RWPE2 (cell line): ENCODE results near the gene RPAP2.
A peak's percentile ranks its signal among the peaks of the same experiment; 100 is the strongest.
"Not testable (repeated sequence)": the region's sequence is repeated elsewhere in the genome, so short reads cannot be mapped to it uniquely, and the experiment has no call there.

Experiments used
- ATAC-seq: fragments of 200-7000 bp; cut with Tn5 transposase; 3 replicates; pipeline ENCODE4 v1.9.1; 2021; ENCODE audit warnings: low read depth
- DNase-seq: peaks from one replicate; pipeline ENCODE4 v3.0.0-alpha.2; 2020; ENCODE audit warnings: low spot score
- H3K27ac ChIP-seq: fragments of 450-650 bp; 2 replicates; pipeline ENCODE4 v1.5.1; 2017; ENCODE audit warnings: mild to moderate bottlenecking; ENCODE audit not compliant: poor library complexity, severe bottlenecking
- H3K27me3 ChIP-seq: fragments of 250-450 bp; sonication (Bioruptor Pico); 2 replicates; pipeline ENCODE4 v1.5.1; 2021; ENCODE audit warnings: mild to moderate bottlenecking, moderate library complexity; ENCODE audit not compliant: insufficient read depth, poor library complexity, severe bottlenecking
- H3K36me3 ChIP-seq: fragments of 250-450 bp; sonication (Bioruptor Pico); 2 replicates; pipeline ENCODE4 v1.5.1; 2020; ENCODE audit warnings: low read depth, mild to moderate bottlenecking, moderate library complexity
- H3K4me1 ChIP-seq: fragments of 250-450 bp; sonication (Bioruptor Pico); 2 replicates; pipeline ENCODE4 v1.5.1; 2021; ENCODE audit warnings: mild to moderate bottlenecking, moderate library complexity; ENCODE audit not compliant: insufficient read depth, poor library complexity, severe bottlenecking
- H3K4me3 ChIP-seq: fragments of 250-450 bp; sonication (Bioruptor Pico); 2 replicates; pipeline ENCODE4 v1.5.1; 2021; ENCODE audit warnings: mild to moderate bottlenecking, moderate library complexity; ENCODE audit not compliant: severe bottlenecking
- H3K9me3 ChIP-seq: fragments of 250-450 bp; sonication (Bioruptor Pico); 2 replicates; pipeline ENCODE4 v1.5.1; 2021; ENCODE audit warnings: mild to moderate bottlenecking, moderate library complexity; ENCODE audit not compliant: severe bottlenecking
- TF ChIP-seq, protein P1 (sequence below): fragments of 450-650 bp; IDR thresholded peaks from one replicate; pipeline ENCODE4 v1.5.1; 2017; ENCODE audit warnings: mild to moderate bottlenecking, moderate library complexity; ENCODE audit not compliant: poor library complexity, severe bottlenecking

The RPAP2 gene

DNA sequence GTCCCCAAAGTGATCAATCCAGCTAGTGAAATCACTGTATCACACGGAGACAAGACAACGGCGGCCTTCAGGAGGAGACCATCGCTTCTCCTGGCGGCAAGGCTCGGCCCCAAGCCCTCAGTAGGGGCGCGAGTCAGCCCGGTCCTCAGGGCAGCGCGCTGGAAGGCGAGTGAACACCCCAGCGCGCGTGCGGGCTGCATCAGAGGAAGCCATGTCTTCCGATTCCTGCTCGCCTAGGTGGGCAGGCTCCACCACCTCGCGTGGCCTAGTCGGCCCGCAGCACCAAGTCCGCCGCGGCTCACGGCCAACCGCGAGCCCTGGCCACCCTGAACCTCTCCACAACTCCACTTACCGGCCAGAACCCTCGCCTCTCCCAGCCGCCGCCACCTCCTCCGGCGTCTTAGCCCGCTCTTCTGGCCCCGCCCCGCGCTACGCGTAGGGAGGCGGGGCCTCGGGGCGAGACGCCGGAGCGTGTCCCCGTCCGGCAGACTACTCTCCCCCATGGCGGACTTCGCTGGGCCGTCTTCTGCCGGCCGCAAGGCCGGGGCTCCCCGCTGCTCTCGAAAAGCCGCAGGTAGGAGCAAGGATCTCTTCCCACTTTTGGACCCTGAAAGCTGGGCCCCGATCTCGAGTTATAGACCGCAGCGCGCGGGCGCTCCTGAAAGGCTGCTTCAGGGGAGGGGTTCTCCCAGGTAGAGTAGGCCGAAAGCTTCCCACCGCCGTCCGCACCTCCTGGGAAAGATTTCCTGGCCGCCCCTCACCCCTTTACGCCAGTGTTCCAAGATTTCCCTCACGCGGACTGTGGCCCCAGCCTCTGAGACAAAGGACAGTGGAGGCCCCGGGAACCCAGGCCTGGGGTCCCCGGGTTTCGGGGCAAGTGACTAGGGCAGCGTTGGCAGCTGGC, at the start of gene RPAP2, which contains the start of gene GLMN:
Gene RPAP2 (plus strand): TSS at position 487 of the 904 bp plus-strand sequence. CDS start 15 bp downstream, at position 502.
Gene GLMN (minus strand): TSS at position 415 of the 904 bp plus-strand sequence. CDS start 988 bp downstream, outside the sequence.
- peaks cover 71% of the 10 kb centered on the region for H3K36me3 ChIP-seq
- no peaks in the 10 kb centered on the region for H3K9me3 ChIP-seq
- H3K27me3 ChIP-seq = no peaks in the 10 kb centered on the region
- H3K4me1 ChIP-seq = peaks cover 18% of the 10 kb centered on the region
- TF ChIP-seq, protein P1, sequence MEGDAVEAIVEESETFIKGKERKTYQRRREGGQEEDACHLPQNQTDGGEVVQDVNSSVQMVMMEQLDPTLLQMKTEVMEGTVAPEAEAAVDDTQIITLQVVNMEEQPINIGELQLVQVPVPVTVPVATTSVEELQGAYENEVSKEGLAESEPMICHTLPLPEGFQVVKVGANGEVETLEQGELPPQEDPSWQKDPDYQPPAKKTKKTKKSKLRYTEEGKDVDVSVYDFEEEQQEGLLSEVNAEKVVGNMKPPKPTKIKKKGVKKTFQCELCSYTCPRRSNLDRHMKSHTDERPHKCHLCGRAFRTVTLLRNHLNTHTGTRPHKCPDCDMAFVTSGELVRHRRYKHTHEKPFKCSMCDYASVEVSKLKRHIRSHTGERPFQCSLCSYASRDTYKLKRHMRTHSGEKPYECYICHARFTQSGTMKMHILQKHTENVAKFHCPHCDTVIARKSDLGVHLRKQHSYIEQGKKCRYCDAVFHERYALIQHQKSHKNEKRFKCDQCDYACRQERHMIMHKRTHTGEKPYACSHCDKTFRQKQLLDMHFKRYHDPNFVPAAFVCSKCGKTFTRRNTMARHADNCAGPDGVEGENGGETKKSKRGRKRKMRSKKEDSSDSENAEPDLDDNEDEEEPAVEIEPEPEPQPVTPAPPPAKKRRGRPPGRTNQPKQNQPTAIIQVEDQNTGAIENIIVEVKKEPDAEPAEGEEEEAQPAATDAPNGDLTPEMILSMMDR = peak; percentile 32
- ATAC-seq (peak; percentile 97), DNase-seq (peak; percentile 72)
- peak within 1 kb of the TSS; percentile 52 for H3K4me3 ChIP-seq
- H3K27ac ChIP-seq = peak within 1 kb of the TSS; percentile 71

DNA sequence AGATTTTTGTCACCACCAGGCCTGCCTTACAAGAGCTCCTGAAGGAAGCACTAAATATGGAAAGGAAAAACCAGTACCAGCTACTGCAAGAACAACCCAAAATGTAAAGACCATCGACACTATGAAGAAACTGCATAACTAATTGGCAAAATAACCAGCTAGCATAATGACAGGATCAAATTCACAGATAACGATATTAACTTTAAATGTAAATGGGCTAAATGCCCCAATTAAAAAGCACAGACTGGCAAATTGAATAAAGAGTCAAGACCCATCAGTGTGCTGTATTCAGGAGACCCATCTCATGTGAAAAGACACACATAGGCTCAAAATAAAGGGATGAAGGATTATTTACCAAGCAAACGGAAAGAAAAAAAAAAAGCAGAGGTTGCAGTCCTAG, 44.1 kb upstream of the RPAP2 start:
- H3K4me3 ChIP-seq, H3K27me3 ChIP-seq, H3K9me3 ChIP-seq, DNase-seq, H3K27ac ChIP-seq, H3K4me1 ChIP-seq, ATAC-seq: not testable (repeated sequence)
- peaks cover 46% of the 10 kb centered on the region for H3K36me3 ChIP-seq

DNA sequence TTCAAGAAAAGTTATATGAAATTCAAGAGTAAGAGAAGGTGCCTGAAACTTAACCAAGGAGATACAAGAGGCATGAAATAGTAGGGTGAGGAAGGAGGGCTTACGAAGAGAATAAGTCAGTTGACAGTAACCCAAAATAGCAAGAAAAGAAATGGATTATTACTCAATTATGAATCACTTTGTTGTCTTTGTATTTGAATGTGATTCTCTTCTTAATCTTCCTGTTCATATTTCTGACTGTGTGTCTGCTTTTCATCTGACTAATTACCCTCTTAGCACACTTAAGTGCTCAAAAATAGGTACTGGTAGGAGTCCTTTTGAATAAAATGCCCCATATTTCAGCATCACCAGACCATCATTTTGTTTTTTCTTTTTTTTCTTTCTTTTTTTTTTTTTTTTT, 39.5 kb upstream of the RPAP2 start:
- H3K4me3 ChIP-seq = no peak overlapping the region
- no peaks in the 10 kb centered on the region for H3K27me3 ChIP-seq
- H3K36me3 ChIP-seq = peaks cover 53% of the 10 kb centered on the region
- H3K27ac ChIP-seq = no peak overlapping the region
- DNase-seq = no peak
- H3K4me1 ChIP-seq = no peaks in the 10 kb centered on the region
- H3K9me3 ChIP-seq = no peaks in the 10 kb centered on the region
- TF ChIP-seq, protein P1 = no peak
- ATAC-seq = no peak

DNA sequence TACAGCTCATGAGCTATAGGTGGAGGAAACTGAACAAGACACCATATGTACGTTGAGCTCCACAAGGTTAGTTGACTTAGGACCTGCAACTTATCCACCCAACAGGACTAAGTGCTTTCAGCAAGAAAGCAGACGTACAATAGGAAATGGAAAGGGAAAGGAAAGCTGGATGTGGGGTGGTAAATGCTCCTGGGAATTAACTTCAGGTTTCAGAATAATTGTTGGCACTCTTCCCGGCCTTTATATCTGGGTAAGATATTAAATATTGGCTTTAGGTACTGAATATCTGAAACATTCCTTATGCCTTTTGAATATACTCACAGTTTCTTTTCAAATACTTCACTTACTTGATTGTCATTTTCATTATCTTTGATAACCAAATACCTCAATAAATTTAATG, 36.3 kb upstream of the RPAP2 start:
- TF ChIP-seq, protein P1 = no peak
- no peaks in the 10 kb centered on the region for H3K9me3 ChIP-seq
- H3K27ac ChIP-seq = no peak overlapping the region
- H3K36me3 ChIP-seq = peaks cover 66% of the 10 kb centered on the region
- DNase-seq (no peak), ATAC-seq (no peak)
- H3K4me3 ChIP-seq = no peak overlapping the region
- H3K27me3 ChIP-seq = no peaks in the 10 kb centered on the region
- H3K4me1 ChIP-seq = no peaks in the 10 kb centered on the region

DNA sequence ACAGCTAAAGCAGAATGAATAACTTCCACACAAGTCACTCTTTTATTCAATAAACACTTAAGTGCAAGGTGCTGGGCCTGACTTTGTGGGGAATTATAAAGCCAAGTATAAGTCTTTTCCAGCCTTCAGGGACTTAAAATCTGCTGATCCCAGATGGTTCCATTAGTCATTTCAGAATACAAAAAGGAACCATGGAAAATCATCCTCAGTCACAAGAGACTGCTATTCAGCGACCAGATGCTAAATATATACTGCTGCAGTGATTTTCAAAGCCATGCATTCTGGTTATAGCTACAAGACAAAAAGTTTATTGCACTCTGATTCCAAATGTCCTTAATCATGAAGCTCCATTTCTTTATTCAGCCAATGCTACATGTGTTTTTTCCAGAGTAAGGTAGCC, 25.8 kb upstream of the RPAP2 start:
- Histone ChIP-seq H3K27me3 (no peaks in the 10 kb centered on the region), H3K27ac (no peak overlapping the region), H3K9me3 (no peaks in the 10 kb centered on the region), H3K36me3 (peaks cover 51% of the 10 kb centered on the region), H3K4me3 (no peak overlapping the region), H3K4me1 (no peaks in the 10 kb centered on the region)
- TF ChIP-seq, protein P1 = no peak
- DNase-seq = no peak
- ATAC-seq = no peak
